Lower lobe of right lung (tissue), 2 donors: ENCODE results near the gene TTLL11. TPM values are rescaled to one million over a fixed set of nuclear protein-coding genes. Genes with fewer than 3 reads are reported as not detected.

ENCODE experiments used
- ATAC-seq, 2 donors: fragments of 200-7000 bp; cut with Tn5 transposase; one replicate each; pipeline ENCODE4 v1.9.1; 2020 to 2022; ENCODE audit warnings: mild to moderate bottlenecking in 2 of 2, moderate library complexity in 2 of 2
- DNase-seq: peaks from one replicate; pipeline ENCODE4 v3.0.0-alpha.2; 2020
- H3K27ac ChIP-seq: fragments of 200-600 bp; one replicate; pipeline ENCODE4 v1.8.0; 2022
- H3K27me3 ChIP-seq: fragments of 200-600 bp; one replicate; pipeline ENCODE4 v1.8.0; 2022; ENCODE audit warnings: low read depth
- H3K36me3 ChIP-seq: fragments of 200-600 bp; one replicate; pipeline ENCODE4 v1.8.0; 2022; ENCODE audit warnings: mild to moderate bottlenecking
- H3K4me1 ChIP-seq: fragments of 200-600 bp; one replicate; pipeline ENCODE4 v1.8.0; 2022
- H3K4me3 ChIP-seq: fragments of 200-600 bp; one replicate; pipeline ENCODE4 v1.8.0; 2022; ENCODE audit warnings: mild to moderate bottlenecking
- H3K9me3 ChIP-seq: fragments of 200-600 bp; one replicate; pipeline ENCODE4 v1.8.0; 2022
- intact Hi-C: fragments of 100-400 bp; cut with DNase I; formaldehyde crosslinking; loops from one replicate; pipeline ENCODE4 v1.11.0; 2022
- total RNA-seq: library from RNA; stranded (reverse); fragmentation: NEBNext Ultra II Directional; extraction: Animal tissue kit (Norgen Biotek cat#: 25700); gene quantifications from one replicate; pipeline ENCODE4 v1.2.1, GENCODE V29; 2021
- TF ChIP-seq, protein P1 (sequence below): fragments of 200-600 bp; IDR thresholded peaks from one replicate; pipeline ENCODE4 v1.8.0; 2022; ENCODE audit warnings: antibody characterized with exemption, mild to moderate bottlenecking
- donor health status: DM: no; HTN: yes; CAD: no; lungs with severe emphysema.

TTLL11 gene
- total RNA-seq, 1 donor from 2014 or later, result 11.7 TPM

DNA sequence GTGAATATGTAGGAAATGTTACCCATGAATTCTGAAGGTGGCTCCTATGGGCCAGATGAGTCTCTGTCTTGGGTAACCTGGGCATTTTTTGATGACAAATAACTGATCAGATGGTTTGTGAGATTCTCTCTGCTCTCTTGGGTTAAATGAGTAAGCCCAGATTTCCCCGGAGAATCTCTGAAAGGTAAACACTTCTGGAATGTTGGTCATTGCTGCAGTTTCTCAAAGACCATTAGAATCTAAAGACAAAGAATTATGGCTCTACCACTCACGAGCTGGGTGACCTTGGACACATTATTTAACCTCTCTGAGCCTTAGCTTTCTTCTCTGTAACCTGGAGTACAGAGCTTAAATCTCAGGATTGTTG lies 250.5 kb downstream of the TTLL11 start:
- Histone ChIP-seq H3K27ac (no peak overlapping the region), H3K4me1 (no peaks in the 10 kb centered on the region), H3K4me3 (no peak overlapping the region), H3K27me3 (no peaks in the 10 kb centered on the region), H3K36me3 (no peaks in the 10 kb centered on the region), H3K9me3 (no peaks in the 10 kb centered on the region)
- ATAC-seq (no peak), DNase-seq (no peak)
- TF ChIP-seq, protein P1, sequence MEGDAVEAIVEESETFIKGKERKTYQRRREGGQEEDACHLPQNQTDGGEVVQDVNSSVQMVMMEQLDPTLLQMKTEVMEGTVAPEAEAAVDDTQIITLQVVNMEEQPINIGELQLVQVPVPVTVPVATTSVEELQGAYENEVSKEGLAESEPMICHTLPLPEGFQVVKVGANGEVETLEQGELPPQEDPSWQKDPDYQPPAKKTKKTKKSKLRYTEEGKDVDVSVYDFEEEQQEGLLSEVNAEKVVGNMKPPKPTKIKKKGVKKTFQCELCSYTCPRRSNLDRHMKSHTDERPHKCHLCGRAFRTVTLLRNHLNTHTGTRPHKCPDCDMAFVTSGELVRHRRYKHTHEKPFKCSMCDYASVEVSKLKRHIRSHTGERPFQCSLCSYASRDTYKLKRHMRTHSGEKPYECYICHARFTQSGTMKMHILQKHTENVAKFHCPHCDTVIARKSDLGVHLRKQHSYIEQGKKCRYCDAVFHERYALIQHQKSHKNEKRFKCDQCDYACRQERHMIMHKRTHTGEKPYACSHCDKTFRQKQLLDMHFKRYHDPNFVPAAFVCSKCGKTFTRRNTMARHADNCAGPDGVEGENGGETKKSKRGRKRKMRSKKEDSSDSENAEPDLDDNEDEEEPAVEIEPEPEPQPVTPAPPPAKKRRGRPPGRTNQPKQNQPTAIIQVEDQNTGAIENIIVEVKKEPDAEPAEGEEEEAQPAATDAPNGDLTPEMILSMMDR, result no peak
- intact Hi-C loops, result no loop called here

DNA sequence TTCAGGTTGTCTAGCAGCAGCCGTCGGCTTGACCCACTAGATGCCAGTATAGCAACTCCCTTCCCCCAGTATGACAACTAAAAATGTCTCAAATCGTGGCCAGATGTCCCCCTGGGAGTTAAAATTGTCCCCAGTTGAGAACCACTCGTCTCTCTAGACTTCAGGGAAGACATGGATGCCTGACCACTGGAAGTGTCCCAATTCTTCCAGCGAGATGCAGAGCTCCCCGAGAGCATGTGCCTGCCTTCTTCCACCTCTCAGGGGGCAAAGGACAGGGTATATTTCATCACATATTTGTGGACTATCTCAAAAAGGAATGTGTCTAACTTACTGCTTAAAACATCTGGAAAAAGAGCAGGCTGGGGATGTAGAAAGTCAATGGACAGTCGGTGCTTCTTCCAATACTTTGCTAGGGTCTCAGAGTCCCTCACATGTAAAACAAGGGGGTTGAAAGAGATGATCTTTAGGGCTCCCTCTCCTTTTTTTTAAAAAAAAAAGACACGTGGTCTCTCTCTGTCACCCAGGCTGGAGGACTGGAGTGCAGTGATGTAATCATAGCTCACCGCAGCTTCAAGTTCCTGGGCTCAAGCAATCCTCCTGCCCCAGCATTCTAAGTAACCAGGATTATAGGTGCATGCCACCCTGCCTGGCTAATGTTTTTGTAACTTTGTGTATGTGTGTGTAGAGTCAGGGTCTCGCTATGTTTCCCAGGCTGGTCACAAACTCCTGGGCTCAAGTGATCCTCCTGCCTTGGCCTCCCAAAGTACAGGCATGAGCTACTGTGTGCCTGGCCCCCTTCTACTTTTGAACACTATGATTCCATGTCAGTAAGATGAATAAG lies 251.1 kb downstream of the TTLL11 start:
- DNase-seq, result no peak
- no peak overlapping the region for H3K27ac ChIP-seq

DNA sequence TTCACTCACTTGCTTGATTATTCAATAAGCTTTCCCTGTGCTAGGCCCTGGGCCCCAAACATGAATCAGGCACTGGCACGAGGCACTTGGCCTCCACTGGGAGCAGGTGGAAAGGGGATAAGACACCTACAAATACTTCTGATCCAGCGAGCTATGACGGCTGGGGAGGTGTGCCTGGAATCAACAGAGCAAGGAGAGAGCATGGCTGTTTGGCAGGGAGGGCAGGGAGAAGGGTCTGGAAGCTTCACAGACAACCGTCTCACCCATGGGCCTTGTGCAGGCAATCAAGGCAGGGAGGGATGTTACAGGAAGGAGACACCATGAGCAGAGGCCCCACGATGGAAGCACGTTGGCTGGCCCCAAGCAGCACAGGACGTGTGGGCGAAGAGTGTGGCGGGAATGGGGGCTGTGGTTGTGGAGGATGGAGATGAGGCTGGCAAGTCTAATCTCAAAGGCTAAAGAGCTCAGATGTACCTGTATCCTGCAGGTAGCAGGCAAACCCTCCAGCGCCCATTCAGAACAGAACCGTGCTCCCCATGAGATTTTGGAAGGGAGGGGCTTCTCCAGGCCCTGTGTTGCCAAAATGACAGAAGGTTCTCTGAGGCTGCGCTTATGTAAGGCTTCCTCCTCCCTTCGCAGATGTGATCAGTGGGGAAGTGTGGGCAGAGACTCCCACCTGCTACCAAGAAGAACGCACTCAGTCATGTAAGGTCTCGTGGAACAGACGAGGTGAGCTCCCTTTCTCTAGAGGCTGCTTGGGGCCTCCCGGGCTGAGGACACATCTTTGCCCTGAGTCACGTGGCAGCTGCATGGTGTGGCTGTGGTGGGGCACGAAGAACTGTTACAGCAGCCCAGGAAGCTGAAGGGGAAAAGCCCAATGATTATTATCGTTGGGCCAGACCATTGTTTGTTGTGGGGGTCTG lies 252.0 kb downstream of the TTLL11 start:
- TF ChIP-seq, protein P1, result no peak
- intact Hi-C loops, result no loop called here
- Histone ChIP-seq H3K27ac (no peak overlapping the region), H3K27me3 (no peaks in the 10 kb centered on the region), H3K36me3 (no peaks in the 10 kb centered on the region), H3K9me3 (no peaks in the 10 kb centered on the region), H3K4me3 (no peak overlapping the region), H3K4me1 (no peaks in the 10 kb centered on the region)
- DNase-seq (no peak), ATAC-seq (no peak)

More for the DNA sequence above, 251.1 kb downstream of the TTLL11 start:
- ATAC-seq, result no peak
- intact Hi-C loops, result no loop called here
- Histone ChIP-seq H3K36me3 (no peaks in the 10 kb centered on the region), H3K9me3 (no peaks in the 10 kb centered on the region), H3K27me3 (no peaks in the 10 kb centered on the region), H3K4me1 (no peaks in the 10 kb centered on the region), H3K4me3 (no peak overlapping the region)
- TF ChIP-seq, protein P1, result no peak

DNA sequence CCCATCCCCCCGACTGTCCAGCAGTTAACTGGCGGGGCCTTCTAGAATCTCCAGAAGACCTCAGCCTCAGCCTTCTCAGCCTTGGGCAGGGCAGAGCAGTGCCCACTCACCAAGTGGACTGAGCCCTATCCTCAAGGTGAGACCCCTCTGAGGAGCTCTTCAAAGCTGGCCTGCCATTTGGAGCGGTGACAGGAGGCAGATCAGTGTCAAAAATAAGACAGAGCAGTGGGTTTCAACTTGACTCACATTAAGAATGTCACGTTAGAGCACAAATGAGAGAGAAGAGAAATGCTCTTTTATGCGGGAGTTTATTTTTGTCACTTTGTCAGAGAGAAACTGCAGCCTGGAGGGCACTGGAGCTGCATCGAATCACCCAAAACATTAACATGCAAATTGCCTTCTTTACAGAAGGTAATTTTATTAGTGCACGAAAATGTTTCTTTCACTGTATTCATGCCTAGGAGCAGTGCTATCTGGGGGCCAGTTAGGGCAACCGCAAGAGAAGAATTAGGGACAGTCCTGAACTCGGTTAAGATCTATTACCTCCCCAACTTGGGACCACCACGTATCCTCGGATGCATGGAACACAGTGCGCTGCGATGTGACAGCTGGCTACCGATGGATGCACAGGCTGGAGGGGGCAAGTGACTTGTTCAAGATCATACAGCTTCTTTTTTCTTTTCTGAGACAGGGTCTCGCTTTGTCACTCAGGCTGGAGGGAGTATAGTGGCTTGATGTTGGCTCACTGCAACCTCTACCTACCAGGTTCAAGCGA lies 253.2 kb downstream of the TTLL11 start:
- no peaks in the 10 kb centered on the region for H3K9me3 ChIP-seq
- ATAC-seq (no peak), DNase-seq (no peak)
- no peaks in the 10 kb centered on the region for H3K4me1 ChIP-seq
- no peak overlapping the region for H3K27ac ChIP-seq
- TF ChIP-seq, protein P1, result no peak
- H3K4me3 ChIP-seq, result no peak overlapping the region
- no peaks in the 10 kb centered on the region for H3K36me3 ChIP-seq
- intact Hi-C loops, result no loop called here
- H3K27me3 ChIP-seq, result no peaks in the 10 kb centered on the region
